Stimulated activated CD4-positive, alpha-beta T cell treated with anti-CD3 and anti-CD28 coated beads, Interleukin-15, amount 100 ng/mL, for 24 hours (primary cell): Measurements from ENCODE around the gene ST6GALNAC4.

Source experiments
- DNase-seq: peaks from one replicate; pipeline ENCODE4 v3.0.0-alpha.2; 2020

ST6GALNAC4 gene

DNA sequence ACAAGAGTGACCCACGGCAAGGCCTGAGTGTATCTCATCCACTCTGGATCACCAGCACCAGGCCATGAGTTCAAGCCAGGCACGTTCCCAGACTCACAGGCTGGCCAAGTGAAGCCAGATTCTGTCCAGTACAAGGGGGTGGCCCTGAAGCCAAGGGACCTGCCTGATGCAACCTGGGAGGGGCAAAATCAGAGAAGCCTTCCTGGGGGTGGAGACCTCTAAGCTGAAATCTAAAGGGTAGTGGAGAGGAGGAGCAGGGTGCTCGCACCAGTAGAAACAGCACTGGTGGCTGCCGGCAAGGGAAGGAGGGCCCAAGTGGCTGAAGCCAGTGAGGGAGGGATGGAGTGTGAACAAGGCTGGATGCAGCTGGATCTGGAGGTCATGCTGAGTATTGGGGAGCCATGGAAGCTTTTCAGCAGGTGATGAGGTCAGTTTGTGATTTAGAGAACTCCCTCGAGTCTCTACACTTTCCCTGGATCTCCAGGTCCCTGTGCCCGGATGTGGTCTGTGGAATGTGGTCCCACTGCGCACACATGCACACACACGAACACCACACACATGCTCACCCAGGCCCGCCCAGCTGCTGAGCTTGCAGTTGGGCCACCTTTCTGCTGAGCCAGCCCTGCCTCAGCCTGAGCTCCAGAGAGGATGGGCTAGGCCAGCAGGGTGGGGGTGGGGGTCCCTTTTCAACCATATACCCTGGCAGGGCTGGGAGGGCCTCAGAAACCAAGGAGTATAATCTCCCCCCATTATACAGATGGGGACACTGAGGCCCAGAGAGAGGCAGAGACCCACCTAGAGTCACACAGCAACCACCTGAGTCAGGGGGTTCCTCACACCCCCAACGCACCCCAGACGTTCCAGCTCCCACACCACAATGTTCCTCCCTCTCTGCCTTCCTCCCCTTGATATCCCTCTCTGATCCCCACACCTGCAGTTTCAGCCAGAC, 12.1 kb upstream of the ST6GALNAC4 start:
- DNase-seq: no peak

DNA sequence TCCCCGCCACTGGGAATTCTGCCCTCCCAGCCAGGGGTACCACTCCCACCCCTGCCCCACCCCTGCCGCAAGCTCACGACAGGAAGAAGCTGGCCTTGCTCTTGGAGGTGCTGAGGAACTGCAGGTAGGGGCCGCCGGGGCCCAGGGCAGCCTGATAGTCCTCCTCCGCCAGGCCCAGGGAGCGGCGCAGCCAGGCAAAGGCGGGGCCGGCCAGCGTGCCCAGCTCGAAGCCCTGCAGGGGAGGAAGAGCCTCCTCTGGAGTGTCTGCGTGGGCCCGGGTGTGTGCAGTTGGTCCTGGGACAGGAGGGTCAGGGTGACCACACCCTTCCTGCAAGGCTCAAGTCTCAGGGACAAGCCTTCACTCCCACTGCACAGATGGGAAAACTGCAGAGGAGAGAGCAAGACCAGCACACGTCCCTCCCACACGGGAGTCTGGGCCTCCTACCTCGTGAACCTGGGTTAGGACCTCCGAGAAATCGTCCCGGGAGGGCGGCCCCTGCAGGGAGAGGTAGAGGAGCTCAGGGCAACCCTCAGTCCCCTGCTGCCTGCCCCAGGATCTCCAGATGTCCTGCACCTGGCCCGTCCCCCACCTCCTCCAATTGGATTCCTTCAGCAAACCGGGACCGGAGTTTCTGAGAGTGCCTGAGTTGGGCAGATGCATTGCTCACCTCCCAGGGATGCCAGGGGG, 11.3 kb upstream of the ST6GALNAC4 start:
- DNase-seq: no peak

DNA sequence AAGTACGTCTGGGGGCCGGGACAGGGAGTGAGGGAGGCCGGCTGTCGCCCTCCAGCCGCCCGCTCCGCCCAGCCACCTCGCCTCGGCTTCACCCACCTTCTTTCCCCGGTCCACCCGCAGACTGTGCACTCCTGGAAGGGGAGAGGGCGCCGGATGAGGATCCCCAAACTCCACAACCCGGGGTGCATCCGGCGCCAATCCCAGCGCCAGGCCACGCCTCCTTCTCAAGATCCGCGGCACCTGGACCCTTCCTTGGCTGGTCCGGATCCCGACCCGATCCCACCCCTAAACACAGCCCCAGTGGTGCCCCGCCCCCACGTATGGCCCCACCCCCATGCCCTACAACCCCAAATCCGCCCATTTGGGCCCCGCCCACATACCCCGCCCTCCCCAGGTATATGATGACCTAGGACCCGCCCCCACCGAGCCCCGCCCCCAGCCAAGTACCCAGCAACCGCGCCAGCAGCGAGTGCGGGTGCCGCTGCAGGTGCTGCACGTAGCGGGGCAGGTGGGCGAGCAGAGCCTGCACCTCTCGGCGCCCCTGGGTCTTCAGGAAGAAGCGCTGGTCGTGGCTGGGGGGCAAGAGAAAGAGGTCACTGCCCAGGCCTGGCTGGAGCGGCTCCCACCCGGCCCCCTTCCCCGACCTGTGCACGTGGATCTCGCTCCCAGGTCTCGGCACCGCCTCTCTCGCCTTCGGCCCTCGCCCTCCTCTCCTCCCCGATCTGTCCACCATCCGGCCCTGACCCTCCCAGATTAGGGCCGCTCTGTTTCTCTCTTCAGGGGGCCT, 10.6 kb upstream of the ST6GALNAC4 start:
- DNase-seq: peak; percentile 82

DNA sequence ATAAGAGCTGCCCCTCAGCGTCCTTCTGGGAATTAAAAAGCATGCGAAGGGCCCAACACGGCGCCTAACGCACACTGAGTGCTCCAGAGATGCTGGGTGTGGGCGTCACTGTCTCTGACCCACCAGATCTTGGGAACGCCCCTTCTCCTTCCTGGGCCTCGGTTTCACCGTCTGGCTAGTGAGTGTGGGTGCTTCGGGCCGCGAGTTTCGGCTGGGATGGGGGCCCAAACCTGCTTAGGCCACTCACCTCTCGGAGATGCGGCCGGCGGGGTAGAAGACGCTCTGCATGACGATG, 10.0 kb upstream of the ST6GALNAC4 start:
- peak; percentile 39 for DNase-seq

DNA sequence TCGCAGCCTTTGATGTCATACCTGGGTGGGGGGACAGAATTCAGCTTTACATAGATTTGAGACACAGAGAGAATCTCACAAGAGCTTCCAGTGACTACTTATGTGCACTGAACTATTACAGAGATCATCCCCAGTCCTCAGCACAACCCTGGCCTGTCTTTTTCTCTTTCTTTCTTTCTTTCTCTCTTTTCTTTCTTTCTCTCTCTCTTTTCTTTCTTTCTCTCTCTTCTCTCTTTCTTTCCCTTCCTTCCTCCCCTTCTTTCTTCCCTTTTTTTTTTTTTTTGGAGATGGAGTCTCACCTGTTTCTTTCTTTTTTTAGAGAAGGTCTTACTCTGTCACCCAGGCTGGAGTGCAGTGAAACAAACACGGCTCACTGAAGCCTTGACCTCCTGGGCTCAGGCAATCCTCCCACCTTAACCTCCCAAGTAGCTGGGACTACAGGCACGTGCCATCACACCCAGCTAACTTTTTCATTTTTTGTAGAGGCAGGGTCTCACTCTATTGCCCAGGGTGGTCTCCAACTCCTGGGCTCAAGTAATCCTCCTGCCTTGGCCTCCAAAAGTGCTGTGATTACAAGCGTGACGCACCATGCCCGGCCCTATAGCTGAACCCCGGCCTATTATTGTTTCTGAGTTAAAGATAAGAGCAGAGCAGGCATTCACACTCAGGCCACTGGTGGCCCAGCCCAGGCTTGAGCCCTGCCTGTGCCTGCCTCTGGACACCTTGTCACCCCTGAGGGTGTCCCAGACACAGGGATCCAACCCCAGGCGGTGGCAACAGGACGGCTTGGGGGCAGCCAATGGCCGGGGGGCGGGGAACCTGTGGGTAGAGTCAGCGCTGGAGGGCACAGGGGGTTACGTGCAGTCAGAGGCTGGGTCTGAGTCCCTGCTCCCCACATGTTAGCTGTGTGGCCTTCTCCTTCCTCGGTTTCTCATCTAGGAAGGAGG, 9.4 kb upstream of the ST6GALNAC4 start:
- no peak for DNase-seq

DNA sequence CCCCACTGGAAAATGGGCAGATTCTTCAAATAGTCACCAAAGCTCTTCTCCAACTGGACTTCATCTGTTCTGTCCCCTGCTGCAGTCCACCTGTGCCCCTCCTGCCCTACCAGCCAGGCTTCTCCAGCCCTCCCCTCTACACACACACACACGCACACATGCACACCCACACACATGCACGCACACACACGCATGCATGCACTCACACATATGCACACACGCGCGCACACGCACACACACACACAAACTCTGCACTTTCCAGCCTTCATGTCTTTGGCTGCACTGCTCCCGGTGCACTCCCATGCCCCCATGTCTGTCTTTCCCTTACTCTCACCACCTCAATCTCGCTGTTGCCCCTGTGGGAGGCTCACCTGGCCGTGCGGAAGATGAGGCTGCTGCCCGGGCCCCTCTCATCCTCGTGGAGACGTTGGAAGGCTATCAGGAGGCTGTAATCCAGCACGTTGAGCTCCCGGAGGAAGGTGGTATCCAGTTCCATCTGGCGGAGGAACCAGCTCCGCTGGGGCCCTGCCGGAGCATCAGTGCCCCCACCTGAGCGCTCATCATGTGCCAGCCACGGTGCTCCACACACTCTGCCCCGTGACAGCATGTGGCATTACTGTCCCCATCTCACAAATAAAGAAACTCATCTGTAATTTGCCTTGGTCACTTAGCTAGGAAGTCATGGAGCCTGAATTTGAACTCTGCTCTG, 8.0 kb upstream of the ST6GALNAC4 start:
- no peak for DNase-seq

DNA sequence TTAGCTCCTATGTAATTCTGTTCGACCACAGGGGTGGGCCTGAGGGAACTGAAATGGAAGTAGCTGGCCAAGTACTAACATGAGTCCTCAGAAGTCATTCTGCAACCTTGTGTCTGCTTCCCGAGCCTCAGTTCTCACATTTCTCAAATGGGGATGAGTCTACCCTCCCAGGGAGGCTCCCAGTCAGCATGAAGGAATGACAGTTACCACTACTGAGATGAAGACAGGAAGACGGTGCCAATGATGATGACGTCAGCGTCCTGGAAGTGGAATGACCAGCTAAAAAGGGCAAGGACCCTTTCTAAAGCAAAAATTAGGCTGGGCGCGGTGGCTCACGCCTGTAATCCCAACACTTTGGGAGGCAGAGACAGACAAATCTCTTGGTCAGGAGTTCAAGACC, 6.9 kb upstream of the ST6GALNAC4 start:
- DNase-seq: no peak

DNA sequence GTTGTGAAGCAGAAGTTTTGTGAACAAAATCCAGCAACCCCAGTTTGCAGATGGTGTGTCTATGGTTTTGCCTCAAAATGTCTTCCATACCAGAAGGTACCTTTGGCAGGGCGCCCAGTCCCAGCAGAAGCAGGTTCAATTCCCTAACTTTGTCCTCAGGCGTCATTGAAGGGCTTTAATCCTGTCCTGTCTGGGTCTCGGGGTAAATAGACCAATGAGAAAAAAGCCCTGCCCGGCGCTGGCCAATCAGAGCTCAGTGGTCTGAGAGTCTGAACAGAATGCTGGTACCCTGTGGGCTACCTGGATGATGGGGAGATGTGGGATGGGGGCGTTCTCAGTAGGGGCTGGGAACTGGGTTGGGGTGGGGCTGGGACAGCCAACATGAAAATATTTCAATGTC, 6.2 kb upstream of the ST6GALNAC4 start:
- no peak for DNase-seq

DNA sequence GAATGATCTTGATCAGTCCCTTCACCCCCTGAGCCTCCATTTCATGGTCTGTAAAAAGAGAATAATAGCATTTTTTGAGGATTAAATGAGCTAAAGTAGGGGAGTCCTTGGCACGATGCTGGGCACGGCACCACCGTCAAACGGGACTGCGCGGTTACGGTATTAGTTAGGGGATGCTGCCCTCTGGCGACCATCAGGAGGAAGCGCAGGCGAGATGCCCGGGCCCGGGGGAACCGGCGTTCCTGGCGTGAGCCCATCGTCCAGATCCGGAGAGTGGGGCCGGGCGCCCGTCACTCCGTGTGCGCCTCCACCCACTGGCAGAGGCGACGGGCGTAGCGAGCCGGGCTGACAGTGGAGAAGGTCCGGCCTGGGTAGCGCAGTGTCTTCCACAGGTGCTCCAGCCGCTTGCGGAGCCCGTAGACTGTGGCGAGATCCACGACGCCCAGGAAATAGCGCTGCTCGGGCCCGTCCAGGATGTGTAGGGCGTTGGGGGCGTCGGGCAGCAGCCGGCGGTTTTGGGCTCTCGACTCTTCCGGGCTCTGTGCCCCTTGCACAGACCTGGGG, 4.8 kb upstream of the ST6GALNAC4 start:
- peak; percentile 83 for DNase-seq

DNA sequence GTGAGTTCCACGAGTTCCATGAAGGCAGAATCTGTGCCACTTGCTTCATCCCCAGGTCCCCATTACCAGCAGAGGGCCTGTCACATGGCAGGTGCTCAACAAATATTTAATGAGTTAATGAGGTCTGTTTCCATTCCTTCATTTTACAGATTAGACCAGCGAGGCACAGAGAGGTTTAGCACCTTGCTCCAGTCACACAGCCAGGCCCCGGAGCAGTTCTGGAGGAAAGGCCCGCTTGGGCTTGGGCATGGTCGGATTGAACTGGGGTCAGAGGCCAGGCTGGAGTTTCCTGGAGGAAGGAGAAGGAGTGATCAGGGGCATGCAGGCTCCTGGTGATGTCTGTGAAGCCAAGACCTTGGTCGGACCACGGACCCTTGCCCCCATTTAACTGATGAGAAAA, 4.0 kb upstream of the ST6GALNAC4 start:
- DNase-seq: no peak

DNA sequence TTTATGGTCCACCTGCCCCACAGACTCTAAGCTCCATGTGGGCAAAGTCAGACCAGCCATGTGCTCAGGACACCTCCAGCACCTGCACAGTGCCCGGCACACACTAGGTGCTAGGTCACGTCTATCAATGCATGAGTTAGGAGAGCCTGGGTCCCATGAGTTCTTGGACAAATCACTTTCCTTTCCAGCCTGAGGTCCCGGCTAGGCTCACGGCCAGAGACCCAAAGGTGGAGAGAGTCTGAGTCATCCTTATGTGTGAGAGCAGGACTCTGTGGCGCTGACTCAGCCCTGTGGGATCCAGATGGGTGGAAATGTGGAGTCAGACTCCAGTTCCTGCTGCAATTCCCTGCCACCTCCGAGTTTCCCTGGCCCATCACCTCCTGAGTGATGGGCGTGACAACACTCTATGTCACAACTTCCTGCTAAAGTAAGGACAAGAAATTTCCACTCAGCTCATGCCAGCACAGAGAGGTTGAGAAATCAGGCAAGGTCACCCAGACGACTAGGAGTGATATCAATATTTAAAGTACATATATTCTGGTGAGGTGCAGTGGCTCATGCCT, 2.5 kb upstream of the ST6GALNAC4 start:
- peak; percentile 65 for DNase-seq

DNA sequence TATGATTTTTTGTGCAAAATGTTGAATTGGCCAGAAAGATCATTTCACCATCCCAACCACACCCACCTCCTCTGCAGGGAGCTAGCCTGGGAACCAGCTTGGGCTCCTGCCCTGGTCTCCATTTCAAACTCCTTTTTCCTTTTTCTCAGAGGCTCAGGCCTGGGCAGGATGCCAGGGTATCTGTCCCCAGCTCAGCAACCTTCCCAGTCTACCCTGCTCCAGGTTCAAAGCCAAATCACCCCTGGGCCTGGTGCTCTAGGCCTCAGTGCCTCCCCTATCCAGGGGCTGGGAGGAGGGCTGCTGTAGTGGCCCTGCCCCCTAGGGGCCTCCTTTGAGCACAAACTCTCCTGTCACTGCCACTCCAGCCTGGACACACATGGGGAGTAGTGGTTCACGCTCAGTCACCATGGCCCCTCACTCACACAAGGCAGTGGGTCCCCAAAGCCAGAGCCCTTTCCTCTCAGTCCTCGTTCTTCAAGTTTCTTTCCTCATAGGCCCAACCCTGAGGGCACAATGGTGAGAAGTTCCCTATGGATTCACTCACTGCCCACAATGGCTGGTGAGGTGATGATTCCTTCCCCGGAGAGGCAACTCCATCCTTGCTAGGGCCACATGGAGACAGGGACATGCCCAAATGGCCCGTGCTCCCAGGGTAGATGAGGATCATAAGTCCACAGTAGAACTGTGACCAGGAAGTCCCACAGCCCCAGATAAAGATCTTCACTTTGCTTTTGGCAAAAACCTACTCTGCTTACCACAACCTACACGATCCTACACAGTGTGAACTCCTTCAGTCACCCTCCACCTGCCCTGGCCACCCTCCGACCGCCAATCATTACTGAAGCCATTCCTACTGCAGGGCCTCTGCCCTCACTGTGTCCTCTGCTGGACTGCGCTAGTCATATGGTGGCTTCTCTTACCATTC, 1.6 kb upstream of the ST6GALNAC4 start:
- DNase-seq: no peak

DNA sequence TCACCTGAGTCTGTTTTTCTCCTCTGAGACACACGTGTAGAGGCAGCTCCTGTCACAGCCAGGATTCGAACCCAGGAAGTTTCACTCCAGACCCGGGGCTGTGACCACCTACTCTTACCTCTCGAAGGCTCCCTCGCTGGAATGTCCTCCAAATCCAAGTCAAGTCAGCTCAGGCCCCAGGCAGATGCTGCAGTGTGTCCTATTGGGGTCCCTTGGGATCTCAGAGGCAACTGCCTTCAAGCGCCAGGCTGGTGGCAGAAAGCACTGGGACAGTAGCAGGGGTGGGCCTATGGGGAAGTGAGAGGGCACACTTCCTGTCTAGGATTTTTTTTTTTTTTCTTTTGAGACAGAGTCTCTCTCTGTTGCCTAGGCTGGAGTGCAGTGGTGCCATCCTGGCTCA, 762 bp upstream of the ST6GALNAC4 start:
- DNase-seq: no peak

DNA sequence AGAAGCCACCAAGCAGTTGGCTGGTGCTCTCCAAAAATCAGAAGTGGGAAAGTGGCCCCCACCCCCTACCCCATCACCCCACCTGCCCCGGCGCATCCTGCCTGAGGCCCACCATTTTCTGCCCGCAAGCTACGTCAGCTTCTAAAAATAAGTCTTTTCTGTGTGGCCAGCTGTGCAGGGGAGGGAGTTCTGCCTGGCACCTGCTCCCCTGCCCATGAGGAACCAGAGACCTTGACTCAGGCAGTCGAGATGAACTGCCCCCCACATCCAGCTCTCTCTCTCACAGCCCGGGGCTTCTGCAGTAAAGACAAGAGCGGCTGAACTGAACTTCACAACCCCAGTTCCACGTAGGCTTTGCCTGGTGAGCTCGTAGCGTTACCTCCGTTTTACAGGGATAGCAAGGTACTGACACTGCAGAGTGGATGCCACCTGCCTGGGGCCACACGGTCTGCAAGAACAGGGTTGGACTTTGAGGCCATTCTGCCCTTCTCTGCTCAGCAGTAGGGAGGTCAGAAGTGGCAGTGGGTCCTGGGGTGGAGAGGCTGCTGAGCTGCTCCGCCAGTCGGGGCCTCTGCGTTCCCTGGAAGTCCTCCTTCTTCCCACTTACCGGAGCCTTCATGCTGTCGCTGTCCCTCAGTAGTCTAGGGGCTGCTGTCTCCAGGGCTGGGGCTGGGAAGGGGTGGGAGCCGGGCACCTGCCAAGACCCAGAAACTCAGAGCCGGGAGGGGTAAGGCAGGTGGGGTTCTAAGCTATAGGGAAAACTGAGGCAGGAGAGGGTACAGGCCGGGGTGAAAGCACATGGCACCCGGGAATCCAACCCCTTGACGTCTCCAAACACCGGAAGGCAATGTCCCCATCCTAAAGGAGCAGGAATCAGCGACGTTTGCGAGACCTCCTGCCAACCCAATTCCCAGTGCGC, 781 bp downstream of the ST6GALNAC4 start:
- no peak for DNase-seq

DNA sequence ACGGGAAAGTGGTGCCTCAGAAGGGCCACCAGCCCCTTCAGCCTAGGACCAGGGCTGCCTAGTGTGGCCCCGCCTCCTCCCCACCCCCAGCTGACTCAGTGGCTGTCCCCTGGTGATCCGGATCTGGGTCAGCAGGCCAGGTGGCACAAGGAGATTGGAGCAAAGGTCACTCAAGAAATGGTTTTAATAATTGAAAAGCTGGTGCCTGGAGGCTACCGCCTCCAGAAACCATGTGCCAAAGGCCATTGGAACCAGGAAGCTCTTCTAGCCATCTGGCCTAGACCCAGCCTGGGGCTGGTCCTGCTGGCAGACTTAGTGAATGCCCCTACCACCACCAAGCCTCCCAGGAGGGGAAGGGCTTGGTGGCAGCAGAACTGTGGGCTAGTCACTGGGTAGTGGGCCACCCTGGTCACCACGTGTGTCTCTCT, 1.5 kb downstream of the ST6GALNAC4 start:
- no peak for DNase-seq

DNA sequence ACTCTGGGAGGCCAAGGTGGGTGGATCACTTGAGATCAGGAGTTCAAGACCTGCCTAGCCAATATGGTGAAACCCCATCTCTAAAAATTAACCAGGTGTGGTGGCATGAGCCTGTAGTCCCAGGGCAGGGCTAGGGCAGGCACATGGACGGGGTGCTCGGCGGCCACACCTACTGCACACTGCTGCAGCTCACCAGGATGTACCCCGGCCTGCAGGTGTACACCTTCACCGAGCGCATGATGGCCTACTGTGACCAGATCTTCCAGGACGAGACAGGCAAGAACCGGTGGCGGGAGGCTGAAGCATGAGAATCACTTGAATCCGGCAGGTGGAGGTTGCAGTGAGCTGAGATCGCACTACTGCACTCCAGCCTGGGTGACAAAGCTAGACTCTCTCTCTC, 3.2 kb downstream of the ST6GALNAC4 start:
- DNase-seq: no peak

DNA sequence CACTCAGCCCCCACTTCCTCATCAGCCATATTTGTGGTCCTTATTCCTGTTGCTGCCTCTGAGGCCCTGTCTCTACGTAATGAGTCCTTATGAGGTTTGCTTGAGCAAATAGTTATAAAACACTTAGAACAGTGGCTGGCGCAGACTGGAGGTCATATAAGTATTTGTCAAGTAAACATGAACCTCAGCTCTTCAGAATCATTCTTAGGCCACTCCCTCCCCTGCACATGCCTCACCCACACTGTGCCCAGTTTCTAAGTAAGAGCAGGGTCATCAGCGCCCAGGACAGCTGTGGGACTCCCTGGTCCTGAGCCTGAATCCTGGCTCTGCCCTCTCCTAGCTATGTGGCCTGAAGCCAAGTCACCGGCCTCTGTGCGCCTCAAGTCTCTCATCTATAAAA, 4.0 kb downstream of the ST6GALNAC4 start:
- DNase-seq: no peak

DNA sequence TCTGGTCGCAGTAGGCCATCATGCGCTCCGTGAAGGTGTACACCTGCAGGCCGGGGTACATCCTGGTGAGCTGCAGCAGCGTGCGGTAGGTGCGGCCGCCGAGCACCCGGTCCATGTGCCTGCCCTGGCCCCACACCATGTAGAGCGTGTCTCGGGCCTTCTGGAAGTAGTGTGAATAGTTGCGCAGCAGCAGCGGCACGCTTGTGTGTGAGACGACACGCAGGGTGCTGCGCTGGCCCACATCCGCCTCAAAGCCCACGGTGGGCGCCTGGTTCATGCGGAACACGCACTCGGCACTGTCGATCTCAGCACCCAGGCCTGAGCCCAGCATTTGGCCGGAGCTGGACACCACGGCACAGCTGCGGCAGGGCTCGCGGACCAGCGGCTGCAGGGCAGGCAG, 4.5 kb downstream of the ST6GALNAC4 start:
- no peak for DNase-seq
